ENCODE results near the gene PFKFB4. TPM values are rescaled to one million over a fixed set of nuclear protein-coding genes. Genes with fewer than 3 reads are reported as not detected.

PFKFB4 gene
- total RNA-seq, 1 experiment from 2014 or later = 12.3 TPM

- Histone ChIP-seq H4K5ac (ENCODE audit: insufficient read length, low read depth, low read length) (no peak overlapping the region), H2BK20ac (ENCODE audit: low read depth, low read length, poor library complexity, severe bottlenecking) (no peak overlapping the region), H3K4me2 (ENCODE audit: insufficient read depth, insufficient read length, low read length) (no peak overlapping the region), H3K23me2 (ENCODE audit: insufficient read length, low read depth, low read length, poor library complexity, severe bottlenecking) (no peaks in the 10 kb centered on the region), H2BK15ac (ENCODE audit: low read depth, low read length) (no peak overlapping the region), H3K9ac (ENCODE audit: extremely low read depth, insufficient read length, low read length) (no peak overlapping the region), H3K4me1 (ENCODE audit: insufficient read depth, low read length) (no peaks in the 10 kb centered on the region), H3K27ac (ENCODE audit: insufficient read length, low read depth, low read length) (no peak overlapping the region), H2AK5ac (ENCODE audit: insufficient read length, low read length) (no peak overlapping the region), H3K79me1 (ENCODE audit: insufficient read depth, low read depth, low read length, poor library complexity, severe bottlenecking) (no peaks in the 10 kb centered on the region), H2BK12ac (ENCODE audit: insufficient read length, low read depth, low read length) (no peak overlapping the region), H3K79me2 (ENCODE audit: insufficient read depth, low read length) (no peaks in the 10 kb centered on the region), H3K56ac (ENCODE audit: insufficient read length, low read depth, low read length) (no peak overlapping the region), H4K91ac (ENCODE audit: insufficient read length, low read depth, low read length) (no peak overlapping the region), H3K9me3 (ENCODE audit: control insufficient read depth, low read depth, low read length) (no peaks in the 10 kb centered on the region), H3K27me3 (ENCODE audit: insufficient read depth, low read length) (no peaks in the 10 kb centered on the region), H3K23ac (ENCODE audit: insufficient read length, low read depth, low read length) (no peak overlapping the region), H3K18ac (ENCODE audit: insufficient read length, low read depth, low read length) (no peak overlapping the region), H3T11ph (ENCODE audit: low read length) (no peak overlapping the region), H2AFZ (ENCODE audit: low read length) (no peak overlapping the region), H3K4ac (ENCODE audit: low read depth, low read length) (no peak overlapping the region), H2BK120ac (ENCODE audit: low read depth, low read length, poor library complexity, severe bottlenecking) (no peak overlapping the region), H2BK5ac (ENCODE audit: insufficient read length, low read length) (no peak overlapping the region), H3K14ac (ENCODE audit: insufficient read depth, low read length) (no peak overlapping the region), H4K8ac (replicated peaks; ENCODE audit: insufficient read length, low read depth, low read length) (no peak overlapping the region), H4K20me1 (ENCODE audit: control insufficient read depth, insufficient read depth, insufficient read length) (no peaks in the 10 kb centered on the region)
- H3K27me3 Mint-ChIP-seq (ENCODE audit: low read depth) = no peaks in the 10 kb centered on the region
- no CpG with 5 or more reads among the region's 12 CpGs for WGBS (ENCODE audit: extremely low coverage, insufficient read length, low lambda C conversion rate)
- no peak for DNase-seq
- H3K4me3 Mint-ChIP-seq = no peak overlapping the region
- no peaks in the 10 kb centered on the region for H3K4me1 Mint-ChIP-seq
- TF ChIP-seq CTCF (conservative IDR thresholded peaks at IDR 0.05) = no peak
- H3K27ac Mint-ChIP-seq = peak overlapping the region in 2 of 3 experiments; percentile 53 to 57; a peak in 1 of 7 replicates
- no peaks in the 10 kb centered on the region for H3K9me3 Mint-ChIP-seq
- H3K36me3 Mint-ChIP-seq (ENCODE audit: insufficient read depth in 1 of 3, low read depth in 3 of 3) = peaks cover 3 to 30% (median 13%) of the 10 kb centered on the region in 3 experiments; a peak in 5 of 7 replicates
Observed at GRCh38 chr3:48518638-48519276, 37.8 kb downstream of the PFKFB4 start.
